Upper lobe of left lung (tissue), 4 donors: ENCODE results near the gene RPL22.

ENCODE experiments used
- CTCF ChIP-seq, 6 experiments: fragments of 450-650 bp in 4 of 6; fragments of 200-600 bp in 2 of 6; sonication (generic) in 2 of 6; IDR thresholded peaks; one replicate each; pipeline ENCODE4 v1.5.1; 2016 to 2019; ENCODE audit warnings: antibody characterized with exemption in 6 of 6
- POLR2A ChIP-seq, 4 donors: fragments of 450-650 bp; IDR thresholded peaks; one replicate each; pipeline ENCODE4 v1.5.1; 2016 to 2017; ENCODE audit warnings: antibody characterized with exemption in 4 of 4, mild to moderate bottlenecking in 2 of 4
- POLR2AphosphoS5 ChIP-seq, 2 donors: sonication (generic); formaldehyde crosslinking; IDR thresholded peaks; one replicate each; pipeline ENCODE4 v1.5.1; 2017; ENCODE audit warnings: antibody characterized with exemption in 2 of 2

DNA sequence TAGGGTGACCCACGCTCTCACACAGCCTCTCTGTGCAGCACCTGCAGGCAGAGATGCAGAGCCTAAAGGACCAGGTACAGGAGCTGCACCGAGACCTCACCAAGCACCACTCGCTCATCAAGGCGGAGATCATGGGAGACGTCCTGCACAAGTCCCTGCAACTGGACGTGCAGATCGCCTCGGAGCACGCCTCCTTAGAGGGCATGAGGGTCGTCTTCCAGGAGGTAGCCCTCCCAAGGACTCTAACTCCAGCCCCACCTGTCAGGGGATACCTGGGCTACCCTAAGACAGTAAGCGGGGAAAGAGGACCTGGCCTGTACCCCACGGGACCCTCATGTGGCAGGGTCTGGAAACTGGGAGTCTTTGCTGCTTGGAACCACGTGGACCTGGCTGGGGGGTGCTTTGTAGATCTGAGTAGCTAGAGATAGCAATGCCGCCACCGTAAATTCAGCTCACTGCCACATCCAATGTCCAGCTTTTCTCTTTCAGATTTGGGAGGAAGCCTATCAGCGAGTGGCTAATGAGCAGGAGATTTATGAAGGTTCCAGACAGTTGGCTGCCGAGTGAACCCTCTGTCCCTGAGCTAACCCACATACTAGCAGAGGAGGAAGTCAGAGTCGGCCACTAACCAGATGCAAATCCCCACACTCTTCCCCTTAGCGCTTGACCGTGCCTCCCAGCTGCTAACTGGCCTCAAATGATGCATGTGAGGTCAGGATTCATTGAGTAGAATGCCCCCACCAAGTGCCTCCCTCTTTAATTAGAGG, 13.0 kb upstream of the RPL22 start:
- no peak for TF ChIP-seq CTCF (IDR thresholded peaks at IDR 0.05)
- no peak for TF ChIP-seq POLR2A (IDR thresholded peaks at IDR 0.05)
- TF ChIP-seq POLR2AphosphoS5 (IDR thresholded peaks at IDR 0.05) = no peak
